Prostate gland (tissue), 2 donors: Measurements from ENCODE around the gene SLC51B.
A peak's percentile ranks its signal among the peaks of the same experiment; 100 is the strongest.

Experiments
- POLR2A ChIP-seq: fragments of 450-650 bp; IDR thresholded peaks from one replicate; pipeline ENCODE4 v1.6.1; 2016; ENCODE audit warnings: antibody characterized with exemption, mild to moderate bottlenecking
- TF ChIP-seq, protein P1 (sequence below), 4 experiments: fragments of 200-600 bp in 2 of 4; fragments of 450-650 bp in 2 of 4; sonication (generic) in 2 of 4; IDR thresholded peaks; 1 replicate in 3 of 4; 2 replicates in 1 of 4; pipeline ENCODE4 v1.5.1; 2016 to 2019; ENCODE audit warnings: antibody characterized with exemption in 4 of 4, mild to moderate bottlenecking in 2 of 4, moderate library complexity in 2 of 4

DNA sequence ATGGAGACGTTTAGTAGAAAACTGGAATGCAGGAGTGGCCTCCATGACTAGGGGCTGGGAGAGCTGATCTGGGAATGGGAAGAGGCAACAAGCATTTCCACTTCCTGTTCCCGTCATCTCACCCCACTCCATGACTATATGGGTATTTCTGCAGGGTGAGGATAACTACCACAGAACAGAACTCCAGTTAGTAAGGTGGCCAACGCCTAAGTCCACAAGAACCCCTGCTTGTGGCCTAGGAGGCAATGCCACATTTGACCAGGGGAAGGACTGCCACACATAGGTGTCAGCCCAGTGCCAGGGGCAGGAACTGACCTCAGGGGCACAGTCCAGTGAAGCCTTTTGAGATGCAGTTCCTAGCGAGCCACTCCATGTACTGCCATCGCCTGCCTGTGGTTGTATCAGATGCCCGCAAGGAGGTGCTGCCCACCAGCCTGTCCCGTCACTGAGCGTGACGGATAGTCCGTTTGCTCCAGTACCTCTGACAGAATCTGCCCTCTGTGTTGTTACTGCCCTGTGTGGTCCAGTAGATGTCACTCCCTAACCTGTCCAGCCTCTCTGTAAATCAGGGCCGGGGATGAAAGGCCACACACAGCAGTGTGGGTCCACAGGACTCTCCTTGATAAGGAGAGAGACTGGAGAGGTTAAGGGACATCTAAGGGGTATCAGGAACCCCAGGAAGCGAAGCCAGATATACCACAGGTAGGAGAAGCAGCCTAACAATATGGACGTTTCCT lies 12.2 kb upstream of the SLC51B start:
- no peak for TF ChIP-seq POLR2A
- TF ChIP-seq, protein P1, sequence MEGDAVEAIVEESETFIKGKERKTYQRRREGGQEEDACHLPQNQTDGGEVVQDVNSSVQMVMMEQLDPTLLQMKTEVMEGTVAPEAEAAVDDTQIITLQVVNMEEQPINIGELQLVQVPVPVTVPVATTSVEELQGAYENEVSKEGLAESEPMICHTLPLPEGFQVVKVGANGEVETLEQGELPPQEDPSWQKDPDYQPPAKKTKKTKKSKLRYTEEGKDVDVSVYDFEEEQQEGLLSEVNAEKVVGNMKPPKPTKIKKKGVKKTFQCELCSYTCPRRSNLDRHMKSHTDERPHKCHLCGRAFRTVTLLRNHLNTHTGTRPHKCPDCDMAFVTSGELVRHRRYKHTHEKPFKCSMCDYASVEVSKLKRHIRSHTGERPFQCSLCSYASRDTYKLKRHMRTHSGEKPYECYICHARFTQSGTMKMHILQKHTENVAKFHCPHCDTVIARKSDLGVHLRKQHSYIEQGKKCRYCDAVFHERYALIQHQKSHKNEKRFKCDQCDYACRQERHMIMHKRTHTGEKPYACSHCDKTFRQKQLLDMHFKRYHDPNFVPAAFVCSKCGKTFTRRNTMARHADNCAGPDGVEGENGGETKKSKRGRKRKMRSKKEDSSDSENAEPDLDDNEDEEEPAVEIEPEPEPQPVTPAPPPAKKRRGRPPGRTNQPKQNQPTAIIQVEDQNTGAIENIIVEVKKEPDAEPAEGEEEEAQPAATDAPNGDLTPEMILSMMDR (IDR thresholded peaks at IDR 0.05) = peak; percentile 16 to 73 (median 50)
